Astrocyte (in vitro differentiated cells and primary cell): Measurements from ENCODE around the gene CERK. TPM values are rescaled to one million over a fixed set of nuclear protein-coding genes. Genes with fewer than 3 reads are reported as not detected.
A peak's percentile ranks its signal among the peaks of the same experiment; 100 is the strongest.

Experiments
- DNase-seq: peaks from one replicate; pipeline ENCODE4 v3.0.0-alpha.2; 2010; ENCODE audit warnings: low read depth
- FAIRE-seq: peaks from 2 replicates; lab custom pipeline; 2011; peaks lifted over from hg19 to GRCh38; lab: Jason Lieb, UNC
- H2AFZ ChIP-seq: 2 replicates; pipeline ENCODE4 v1.6.0; 2012; ENCODE audit warnings: low read depth, low read length, inconsistent platforms
- H3K27ac ChIP-seq: 2 replicates; pipeline ENCODE4 v1.5.1; 2011; ENCODE audit warnings: low read depth, low read length, inconsistent platforms
- H3K27me3 ChIP-seq: 2 replicates; pipeline ENCODE4 v1.6.0; 2011; ENCODE audit warnings: low read length, inconsistent platforms; ENCODE audit not compliant: insufficient read depth
- H3K36me3 ChIP-seq: 2 replicates; pipeline ENCODE4 v1.5.1; 2011; ENCODE audit warnings: low read length, inconsistent platforms; ENCODE audit not compliant: insufficient read depth
- H3K4me1 ChIP-seq: 2 replicates; pipeline ENCODE4 v1.5.1; 2011; ENCODE audit warnings: low read length, inconsistent platforms; ENCODE audit not compliant: insufficient read depth
- H3K4me2 ChIP-seq: 2 replicates; pipeline ENCODE4 v1.6.0; 2012; ENCODE audit warnings: low read length, inconsistent platforms
- H3K4me3 ChIP-seq: 2 replicates; pipeline ENCODE4 v1.5.1; 2011; ENCODE audit warnings: low read depth, mild to moderate bottlenecking, low read length, inconsistent platforms; ENCODE audit not compliant: insufficient read depth
- H3K79me2 ChIP-seq: 2 replicates; pipeline ENCODE4 v1.6.0; 2012; ENCODE audit warnings: mild to moderate bottlenecking, low read length, inconsistent platforms; ENCODE audit not compliant: insufficient read depth
- H3K9ac ChIP-seq: 2 replicates; pipeline ENCODE4 v1.6.0; 2012; ENCODE audit warnings: mild to moderate bottlenecking, low read length, inconsistent platforms
- H3K9me3 ChIP-seq: 2 replicates; pipeline ENCODE4 v1.5.1; 2012; ENCODE audit warnings: low read depth, mild to moderate bottlenecking, low read length, inconsistent platforms; ENCODE audit not compliant: insufficient read depth
- H4K20me1 ChIP-seq: 2 replicates; pipeline ENCODE4 v1.6.0; 2012; ENCODE audit warnings: low read length, inconsistent platforms; ENCODE audit not compliant: insufficient read depth
- H3K27ac Mint-ChIP-seq: one replicate; pipeline ENCODE4 v1.8.0; 2021; ENCODE audit warnings: mild to moderate bottlenecking, mixed read lengths; ENCODE audit not compliant: unreplicated experiment
- H3K27me3 Mint-ChIP-seq: one replicate; pipeline ENCODE4 v1.8.0; 2021; ENCODE audit warnings: low read depth, mixed read lengths; ENCODE audit not compliant: unreplicated experiment
- H3K36me3 Mint-ChIP-seq: one replicate; pipeline ENCODE4 v1.8.0; 2021; ENCODE audit warnings: low read depth, mixed read lengths; ENCODE audit not compliant: unreplicated experiment
- H3K4me1 Mint-ChIP-seq: one replicate; pipeline ENCODE4 v1.8.0; 2021; ENCODE audit warnings: low read depth, mixed read lengths; ENCODE audit not compliant: unreplicated experiment
- H3K4me3 Mint-ChIP-seq: one replicate; pipeline ENCODE4 v1.8.0; 2021; ENCODE audit warnings: mild to moderate bottlenecking, moderate library complexity, mixed read lengths; ENCODE audit not compliant: unreplicated experiment
- H3K9me3 Mint-ChIP-seq: one replicate; pipeline ENCODE4 v1.8.0; 2021; ENCODE audit warnings: mild to moderate bottlenecking, mixed read lengths; ENCODE audit not compliant: unreplicated experiment
- CTCF ChIP-seq: IDR thresholded peaks from 2 replicates; pipeline ENCODE4 v1.5.1; 2011; ENCODE audit warnings: low read depth, mild to moderate bottlenecking, inconsistent platforms, low read length, moderate library complexity; ENCODE audit not compliant: insufficient read depth
- EZH2 ChIP-seq: IDR thresholded peaks from 2 replicates; pipeline ENCODE4 v1.6.1; 2012; ENCODE audit warnings: mild to moderate bottlenecking, low read length, inconsistent platforms; ENCODE audit not compliant: insufficient read depth
- total RNA-seq: library from RNA; stranded (reverse); gene quantifications from 2 replicates; pipeline ENCODE4 v1.2.1, GENCODE V29; 2021

Gene CERK
- total RNA-seq, 1 donor from 2014 or later, result 23.2 TPM

- Mint-ChIP-seq H3K9me3 (no peaks in the 10 kb centered on the region), H3K4me1 (peaks cover 9% of the 10 kb centered on the region), H3K27me3 (no peaks in the 10 kb centered on the region), H3K4me3 (peak overlapping the region; percentile 8), H3K27ac (no peak overlapping the region), H3K36me3 (peaks cover 2% of the 10 kb centered on the region)
- H3K36me3 ChIP-seq, result no peaks in the 10 kb centered on the region
- no peak for DNase-seq
- no peak overlapping the region for H3K4me3 ChIP-seq
- H3K9me3 ChIP-seq, result no peaks in the 10 kb centered on the region
- H3K79me2 ChIP-seq, result peaks cover 82% of the 10 kb centered on the region
- H3K27ac ChIP-seq, result no peak overlapping the region
- TF ChIP-seq EZH2, result no peak
- no peak for TF ChIP-seq CTCF
- FAIRE-seq, result no peak
- H4K20me1 ChIP-seq, result peaks cover 90% of the 10 kb centered on the region
- no peak overlapping the region for H3K4me2 ChIP-seq
- H3K4me1 ChIP-seq, result no peaks in the 10 kb centered on the region
- H3K9ac ChIP-seq, result no peak overlapping the region
- no peak overlapping the region for H2AFZ ChIP-seq
- no peaks in the 10 kb centered on the region for H3K27me3 ChIP-seq
Measured at GRCh38 chr22:46726986-46727317, 11.1 kb downstream of the CERK start.

GRCh38 chr22:46726066-46726985 is 11.7 kb downstream of the CERK start:
- no peaks in the 10 kb centered on the region for H3K9me3 Mint-ChIP-seq
- H3K4me1 Mint-ChIP-seq, result peaks cover 5% of the 10 kb centered on the region
- no peak for TF ChIP-seq EZH2
- TF ChIP-seq CTCF, result no peak
- H3K4me3 ChIP-seq, result no peak overlapping the region
- no peak overlapping the region for H3K4me2 ChIP-seq
- H3K36me3 Mint-ChIP-seq, result peaks cover 2% of the 10 kb centered on the region
- H3K27ac ChIP-seq, result no peak overlapping the region
- H3K9ac ChIP-seq, result no peak overlapping the region
- no peaks in the 10 kb centered on the region for H3K36me3 ChIP-seq
- FAIRE-seq, result no peak
- peaks cover 82% of the 10 kb centered on the region for H3K79me2 ChIP-seq
- H3K4me1 ChIP-seq, result no peaks in the 10 kb centered on the region
- no peaks in the 10 kb centered on the region for H3K9me3 ChIP-seq
- no peak overlapping the region for H2AFZ ChIP-seq
- H3K4me3 Mint-ChIP-seq, result no peak overlapping the region
- H3K27me3 Mint-ChIP-seq, result no peaks in the 10 kb centered on the region
- H3K27me3 ChIP-seq, result no peaks in the 10 kb centered on the region
- no peak for DNase-seq
- H4K20me1 ChIP-seq, result peaks cover 90% of the 10 kb centered on the region
- H3K27ac Mint-ChIP-seq, result no peak overlapping the region

- H3K27me3 ChIP-seq, result no peaks in the 10 kb centered on the region
- H3K36me3 Mint-ChIP-seq, result peaks cover 3% of the 10 kb centered on the region
- H4K20me1 ChIP-seq, result peaks cover 83% of the 10 kb centered on the region
- no peak overlapping the region for H3K27ac ChIP-seq
- no peaks in the 10 kb centered on the region for H3K9me3 ChIP-seq
- H3K4me2 ChIP-seq, result no peak overlapping the region
- no peak overlapping the region for H2AFZ ChIP-seq
- H3K79me2 ChIP-seq, result peaks cover 70% of the 10 kb centered on the region
- H3K9ac ChIP-seq, result no peak overlapping the region
- H3K9me3 Mint-ChIP-seq, result no peaks in the 10 kb centered on the region
- H3K4me1 ChIP-seq, result no peaks in the 10 kb centered on the region
- TF ChIP-seq CTCF, result no peak
- no peak for TF ChIP-seq EZH2
- H3K4me3 Mint-ChIP-seq, result no peak overlapping the region
- no peak overlapping the region for H3K4me3 ChIP-seq
- H3K27ac Mint-ChIP-seq, result no peak overlapping the region
- DNase-seq (no peak), FAIRE-seq (no peak)
- peaks cover 5% of the 10 kb centered on the region for H3K4me1 Mint-ChIP-seq
- H3K36me3 ChIP-seq, result no peaks in the 10 kb centered on the region
- no peaks in the 10 kb centered on the region for H3K27me3 Mint-ChIP-seq
Measured at GRCh38 chr22:46725096-46725495, 13.0 kb downstream of the CERK start.
